ENCODE data around the gene P3H2.
A peak's percentile ranks its signal among the peaks of the same experiment; 100 is the strongest.

P3H2 gene

DNA sequence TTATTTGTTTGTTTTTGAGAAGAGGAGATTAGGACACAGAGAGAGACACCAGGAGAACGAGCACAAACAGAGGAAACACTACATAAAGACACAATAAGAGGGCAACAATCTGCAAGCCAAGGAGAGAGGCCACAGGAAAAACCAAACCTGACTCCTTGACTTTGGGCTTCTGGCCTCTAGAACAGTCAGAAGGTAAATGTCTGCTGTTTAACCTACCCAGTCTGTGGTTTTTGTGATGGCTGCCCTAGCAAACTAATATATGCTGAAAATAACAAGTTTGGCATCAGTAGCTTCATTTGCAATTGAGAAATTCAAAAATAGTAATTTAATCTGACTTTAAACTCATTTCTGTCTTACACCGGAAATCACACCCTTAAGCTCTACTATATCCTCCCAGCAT is 110.2 kb downstream of the P3H2 start:
- TF ChIP-seq CTCF (IDR thresholded peaks at IDR 0.05; ENCODE audit: low read depth, low read length) = no peak
- DNase-seq (ENCODE audit: extremely low read depth, low read depth) = no peak

GRCh38 chr3:190009614-190010013 is 111.1 kb downstream of the P3H2 start:
- TF ChIP-seq CTCF (IDR thresholded peaks at IDR 0.05; ENCODE audit: low read depth, low read length) = no peak
- no peak for DNase-seq (ENCODE audit: extremely low read depth, low read depth)

DNA sequence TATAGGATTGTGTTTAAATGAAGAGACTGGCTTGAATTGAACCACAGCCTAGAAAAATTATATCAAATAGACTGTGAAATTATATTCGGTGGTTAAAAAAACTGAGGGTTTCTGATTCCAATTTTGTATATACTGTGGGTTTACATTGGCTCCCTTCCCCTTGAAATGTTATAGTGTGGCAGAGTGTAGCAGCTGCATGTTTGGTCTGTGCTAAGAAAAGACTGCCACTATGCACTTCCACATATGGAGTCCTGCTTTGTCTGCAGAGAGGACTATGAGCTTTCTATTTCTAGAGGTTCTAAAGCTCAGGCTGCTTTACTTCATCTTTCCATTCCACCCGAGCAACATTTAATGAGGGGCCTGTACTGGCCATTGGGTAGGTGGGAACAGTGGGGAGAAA is 112.3 kb downstream of the P3H2 start:
- DNase-seq (ENCODE audit: extremely low read depth, low read depth) = no peak
- TF ChIP-seq CTCF (IDR thresholded peaks at IDR 0.05; ENCODE audit: low read depth, low read length) = no peak

DNA sequence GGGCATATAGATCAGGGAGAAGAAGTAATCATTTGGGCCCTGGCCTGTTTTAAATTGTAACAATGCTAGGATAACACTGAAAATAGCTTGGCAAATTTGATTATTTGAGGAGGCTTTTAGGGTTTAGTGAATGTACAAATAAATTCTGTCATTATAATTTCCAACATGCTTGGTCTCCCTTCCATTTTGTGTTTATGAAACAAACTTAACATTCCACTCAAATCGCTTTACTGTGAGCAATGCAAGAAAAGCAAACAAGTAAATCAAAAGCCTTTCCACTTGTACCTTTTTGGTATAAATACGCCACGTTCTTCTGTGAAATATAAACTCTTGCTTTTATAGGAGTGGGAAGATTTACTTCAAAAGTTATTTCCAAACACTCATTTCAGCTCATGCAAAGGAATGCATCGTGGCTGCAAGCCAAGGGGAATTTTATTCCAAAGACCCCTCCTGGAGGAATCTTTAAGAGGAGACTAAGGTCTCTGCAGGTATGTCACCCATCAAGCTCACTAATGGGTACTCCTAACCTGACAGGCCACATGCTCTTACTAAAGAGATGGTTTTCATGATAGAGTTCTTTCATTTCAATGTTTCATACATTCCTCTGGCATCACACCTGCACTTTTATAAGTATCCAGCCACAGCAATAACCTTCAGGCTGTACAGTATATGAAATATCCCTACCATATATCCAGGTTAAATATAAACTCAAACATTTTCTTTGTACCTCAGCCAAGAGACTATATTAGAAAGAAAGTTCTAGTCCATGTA is 115.2 kb downstream of the P3H2 start:
- TF ChIP-seq CTCF (IDR thresholded peaks at IDR 0.05; ENCODE audit: low read depth, low read length) = no peak
- no peak for DNase-seq (ENCODE audit: extremely low read depth, low read depth)

- no peak for TF ChIP-seq CTCF (IDR thresholded peaks at IDR 0.05; ENCODE audit: low read depth, low read length)
- DNase-seq (ENCODE audit: extremely low read depth, low read depth) = no peak
These were observed 116.0 kb downstream of the P3H2 start for GRCh38 chr3:190004656-190005055.

GRCh38 chr3:190003681-190004123 is 117.0 kb downstream of the P3H2 start:
- DNase-seq (ENCODE audit: extremely low read depth, low read depth) = peak; percentile 12

More at GRCh38 chr3:190003681-190004123, 117.0 kb downstream of the P3H2 start:
- TF ChIP-seq CTCF (IDR thresholded peaks at IDR 0.05; ENCODE audit: low read depth, low read length) = no peak
